Astrocyte of the spinal cord (primary cell): Measurements from ENCODE around the gene GABRA6.

ENCODE experiments used
- DNase-seq: peaks from one replicate; pipeline ENCODE4 v3.0.0; 2011; ENCODE audit warnings: low read depth, low spot score
- H3K4me3 ChIP-seq: 2 replicates; pipeline ENCODE4 v1.5.1; 2011; ENCODE audit warnings: low read depth, mild to moderate bottlenecking, low read length, moderate library complexity
- CTCF ChIP-seq: IDR thresholded peaks from 2 replicates; pipeline ENCODE4 v1.5.1; 2012; ENCODE audit warnings: low read depth, mild to moderate bottlenecking, low read length, inconsistent platforms
- in situ Hi-C: cut with HindIII; loops from 2 replicates; pipeline ENCODE4 v1.10.0; 2017; ENCODE audit warnings: low sequenced_read_pairs

Gene GABRA6

GRCh38 chr5:161703528-161703927, 18.0 kb downstream of the GABRA6 start:
- no peak for DNase-seq
- H3K4me3 ChIP-seq = no peak overlapping the region
- in situ Hi-C loops = no loop called here
- no peak for TF ChIP-seq CTCF

GRCh38 chr5:161707382-161707781, 21.9 kb downstream of the GABRA6 start:
- TF ChIP-seq CTCF = no peak
- no peak overlapping the region for H3K4me3 ChIP-seq
- no peak for DNase-seq
- in situ Hi-C loops = no loop called here

GRCh38 chr5:161709239-161709638, 23.7 kb downstream of the GABRA6 start:
- H3K4me3 ChIP-seq = no peak overlapping the region
- no peak for TF ChIP-seq CTCF
- in situ Hi-C loops = no loop called here
- DNase-seq = no peak

- no peak for DNase-seq
- TF ChIP-seq CTCF = no peak
- in situ Hi-C loops = no loop called here
- H3K4me3 ChIP-seq = no peak overlapping the region
Measured at GRCh38 chr5:161713042-161713441, 27.5 kb downstream of the GABRA6 start.

- no peak for TF ChIP-seq CTCF
- DNase-seq = no peak
- in situ Hi-C loops = no loop called here
- no peak overlapping the region for H3K4me3 ChIP-seq
Measured at GRCh38 chr5:161719157-161719556, 33.6 kb downstream of the GABRA6 start.

GRCh38 chr5:161720460-161720859, 34.9 kb downstream of the GABRA6 start:
- TF ChIP-seq CTCF = no peak
- DNase-seq = no peak
- H3K4me3 ChIP-seq = no peak overlapping the region
- in situ Hi-C loops = no loop called here

GRCh38 chr5:161734741-161735140, 49.2 kb downstream of the GABRA6 start:
- DNase-seq = no peak
- TF ChIP-seq CTCF = no peak
- in situ Hi-C loops = no loop called here

More at GRCh38 chr5:161734741-161735140, 49.2 kb downstream of the GABRA6 start:
- H3K4me3 ChIP-seq = no peak overlapping the region
